Ascending aorta (tissue), 2 donors: ENCODE data around the gene COPS9. TPM values are rescaled to one million over a fixed set of nuclear protein-coding genes. Genes with fewer than 3 reads are reported as not detected.

Experiments used
- DNase-seq, 2 donors: peaks; one replicate each; pipeline ENCODE4 v3.0.0-alpha.2; 2019; ENCODE audit warnings: low spot score in 2 of 2
- H3K27ac ChIP-seq, 2 donors: fragments of 200-600 bp; sonication (generic); one replicate each; pipeline ENCODE4 v1.5.1; 2016 to 2017; ENCODE audit warnings: mild to moderate bottlenecking in 1 of 2
- H3K27me3 ChIP-seq: fragments of 200-600 bp; sonication (generic); one replicate; pipeline ENCODE4 v1.5.1; 2017
- H3K36me3 ChIP-seq, 2 donors: fragments of 200-600 bp; sonication (generic); one replicate each; pipeline ENCODE4 v1.5.1; 2016
- H3K4me1 ChIP-seq, 2 donors: fragments of 200-600 bp; sonication (generic); one replicate each; pipeline ENCODE4 v1.5.1; 2016 to 2017; ENCODE audit warnings: mild to moderate bottlenecking in 1 of 2
- H3K4me3 ChIP-seq, 2 donors: fragments of 200-600 bp; sonication (generic); one replicate each; pipeline ENCODE4 v1.5.1; 2016 to 2017; ENCODE audit warnings: mild to moderate bottlenecking in 1 of 2
- H3K9me3 ChIP-seq, 2 donors: fragments of 200-600 bp; sonication (generic); one replicate each; pipeline ENCODE4 v1.5.1; 2016
- CTCF ChIP-seq, 3 experiments: fragments of 200-600 bp in 2 of 3; fragments of 450-650 bp in 1 of 3; sonication (generic) in 2 of 3; IDR thresholded peaks; one replicate each; pipeline ENCODE4 v1.5.1; 2016 to 2019; ENCODE audit warnings: antibody characterized with exemption in 3 of 3, mild to moderate bottlenecking in 1 of 3, moderate library complexity in 1 of 3
- intact Hi-C: fragments of 100-400 bp; cut with DNase I; formaldehyde crosslinking; loops from one replicate; pipeline ENCODE4 v1.15.1; 2023
- total RNA-seq: library from RNA; depleted of rRNA; stranded (reverse); fragments of >200 nt; gene quantifications from one replicate; pipeline ENCODE4 v1.1.0, GENCODE V29; 2016

The COPS9 gene
- total RNA-seq, 1 donor from 2014 or later: 4.7 TPM

- no peak for DNase-seq
- no peaks in the 10 kb centered on the region for H3K27me3 ChIP-seq
- no peaks in the 10 kb centered on the region for H3K4me1 ChIP-seq
These were observed 31.9 kb upstream of the COPS9 start for GRCh38 chr2:240168041-240168440.

GRCh38 chr2:240167588-240167880 is 31.4 kb upstream of the COPS9 start:
- no peak for DNase-seq

More at GRCh38 chr2:240168041-240168440, 31.9 kb upstream of the COPS9 start:
- Histone ChIP-seq H3K4me3 (no peak overlapping the region), H3K9me3 (no peaks in the 10 kb centered on the region), H3K36me3 (no peaks in the 10 kb centered on the region), H3K27ac (no peak overlapping the region)
- intact Hi-C loops: no loop called here
- TF ChIP-seq CTCF (IDR thresholded peaks at IDR 0.05): no peak

GRCh38 chr2:240166761-240167587 is 30.9 kb upstream of the COPS9 start:
- no peaks in the 10 kb centered on the region for H3K4me1 ChIP-seq
- no peaks in the 10 kb centered on the region for H3K36me3 ChIP-seq
- H3K27me3 ChIP-seq: no peaks in the 10 kb centered on the region
- DNase-seq: no peak
- intact Hi-C loops: no loop called here
- H3K27ac ChIP-seq: no peak overlapping the region
- TF ChIP-seq CTCF (IDR thresholded peaks at IDR 0.05): no peak
- H3K4me3 ChIP-seq: no peak overlapping the region
- no peaks in the 10 kb centered on the region for H3K9me3 ChIP-seq

More at GRCh38 chr2:240167588-240167880, 31.4 kb upstream of the COPS9 start:
- Histone ChIP-seq H3K27me3 (no peaks in the 10 kb centered on the region), H3K27ac (no peak overlapping the region), H3K4me3 (no peak overlapping the region), H3K4me1 (no peaks in the 10 kb centered on the region), H3K9me3 (no peaks in the 10 kb centered on the region), H3K36me3 (no peaks in the 10 kb centered on the region)
- intact Hi-C loops: no loop called here
- TF ChIP-seq CTCF (IDR thresholded peaks at IDR 0.05): no peak

- intact Hi-C loops: no loop called here
These were observed 30.1 kb upstream of the COPS9 start for GRCh38 chr2:240166191-240166590.

GRCh38 chr2:240165661-240166060 is 29.6 kb upstream of the COPS9 start:
- Histone ChIP-seq H3K36me3 (no peaks in the 10 kb centered on the region), H3K9me3 (no peaks in the 10 kb centered on the region), H3K27me3 (no peaks in the 10 kb centered on the region), H3K4me1 (no peaks in the 10 kb centered on the region), H3K4me3 (no peak overlapping the region), H3K27ac (no peak overlapping the region)
- no peak for DNase-seq
- intact Hi-C loops: no loop called here
- TF ChIP-seq CTCF (IDR thresholded peaks at IDR 0.05): no peak

More at GRCh38 chr2:240166191-240166590, 30.1 kb upstream of the COPS9 start:
- Histone ChIP-seq H3K27me3 (no peaks in the 10 kb centered on the region), H3K36me3 (no peaks in the 10 kb centered on the region), H3K9me3 (no peaks in the 10 kb centered on the region), H3K27ac (no peak overlapping the region), H3K4me3 (no peak overlapping the region), H3K4me1 (no peaks in the 10 kb centered on the region)
- no peak for TF ChIP-seq CTCF (IDR thresholded peaks at IDR 0.05)
- DNase-seq: no peak
